Prostate gland (tissue), 2 donors: ENCODE data around the gene RAB3GAP1. TPM values are rescaled to one million over a fixed set of nuclear protein-coding genes. Genes with fewer than 3 reads are reported as not detected.

ENCODE experiments used
- DNase-seq: peaks from one replicate; pipeline ENCODE4 v3.0.0-alpha.2; 2019; ENCODE audit warnings: low spot score
- H3K27ac ChIP-seq, 2 donors: fragments of 200-600 bp; sonication (generic); 2 replicates each; pipeline ENCODE4 v1.5.1; 2017 to 2019
- H3K27me3 ChIP-seq: fragments of 200-600 bp; sonication (generic); replicated peaks from 2 replicates; pipeline ENCODE4 v1.5.1; 2019; ENCODE audit not compliant: insufficient read depth
- H3K36me3 ChIP-seq, 2 donors: fragments of 200-600 bp; sonication (generic); 1 replicate in 1 of 2; 2 replicates in 1 of 2; pipeline versions ENCODE4 v1.5.1 to v1.8.1; 2017 to 2019
- H3K4me1 ChIP-seq: fragments of 200-600 bp; sonication (generic); replicated peaks from 2 replicates; pipeline ENCODE4 v1.5.1; 2019
- H3K4me3 ChIP-seq, 2 donors: fragments of 200-600 bp; sonication (generic); 2 replicates each; pipeline ENCODE4 v1.5.1; 2017 to 2019
- H3K9me3 ChIP-seq: fragments of 200-600 bp; sonication (generic); 2 replicates; pipeline ENCODE4 v1.5.1; 2017
- CTCF ChIP-seq, 4 experiments: fragments of 200-600 bp in 2 of 4; fragments of 450-650 bp in 2 of 4; sonication (generic) in 2 of 4; IDR thresholded peaks; 1 replicate in 3 of 4; 2 replicates in 1 of 4; pipeline ENCODE4 v1.5.1; 2016 to 2019; ENCODE audit warnings: antibody characterized with exemption in 4 of 4, mild to moderate bottlenecking in 2 of 4, moderate library complexity in 2 of 4
- POLR2A ChIP-seq: fragments of 450-650 bp; IDR thresholded peaks from one replicate; pipeline ENCODE4 v1.6.1; 2016; ENCODE audit warnings: antibody characterized with exemption, mild to moderate bottlenecking
- POLR2AphosphoS5 ChIP-seq: sonication (generic); formaldehyde crosslinking; IDR thresholded peaks from one replicate; pipeline ENCODE4 v1.6.1; 2017; ENCODE audit warnings: antibody characterized with exemption
- WGBS: methylation state at CpG from one replicate; pipeline ENCODE4 v1.1.5; 2018; 5-methylcytosine and 5-hydroxymethylcytosine counted together
- intact Hi-C: fragments of 100-400 bp; cut with DNase I; formaldehyde crosslinking; loops from one replicate; pipeline ENCODE4 v1.14.2; 2022
- total RNA-seq, 2 donors: library from RNA; depleted of rRNA; stranded (reverse); fragments of >200 nt; gene quantifications; one replicate each; pipeline ENCODE4 v1.1.0, GENCODE V29; 2016

Gene RAB3GAP1
- total RNA-seq, 2 donors from 2014 or later: 43.4 to 54.6 TPM

DNA sequence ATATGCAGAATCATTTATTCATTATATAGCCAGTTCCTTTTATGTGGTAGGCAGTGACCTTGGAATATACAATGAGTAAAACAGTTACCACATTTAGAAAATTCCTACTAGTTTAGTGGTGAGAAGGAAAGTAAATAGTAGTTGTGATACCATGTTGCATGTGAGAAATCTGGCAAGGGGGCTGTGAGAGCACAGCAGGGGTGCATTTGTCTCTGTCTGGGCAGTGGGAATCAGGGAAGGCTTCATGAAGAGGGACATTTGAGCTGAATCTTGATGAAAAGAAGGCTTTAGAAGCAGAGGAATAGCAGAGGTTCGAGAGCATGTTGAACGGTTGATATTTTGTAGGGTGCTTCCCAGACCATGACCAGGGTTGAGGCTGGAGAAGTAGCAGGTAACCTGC lies 78.7 kb downstream of the RAB3GAP1 start:
- Histone ChIP-seq H3K36me3 (peaks cover 0 to 2% of the 10 kb centered on the region in 2 donors), H3K9me3 (no peaks in the 10 kb centered on the region), H3K27me3 (no peaks in the 10 kb centered on the region), H3K4me1 (no peaks in the 10 kb centered on the region), H3K4me3 (no peak overlapping the region), H3K27ac (no peak overlapping the region)
- no peak for DNase-seq
- 97% methylated on average over 2 of the region's 2 CpGs for WGBS
- TF ChIP-seq POLR2A (no peak), CTCF (IDR thresholded peaks at IDR 0.05) (no peak), POLR2AphosphoS5 (no peak)
- intact Hi-C loops: no loop called here

DNA sequence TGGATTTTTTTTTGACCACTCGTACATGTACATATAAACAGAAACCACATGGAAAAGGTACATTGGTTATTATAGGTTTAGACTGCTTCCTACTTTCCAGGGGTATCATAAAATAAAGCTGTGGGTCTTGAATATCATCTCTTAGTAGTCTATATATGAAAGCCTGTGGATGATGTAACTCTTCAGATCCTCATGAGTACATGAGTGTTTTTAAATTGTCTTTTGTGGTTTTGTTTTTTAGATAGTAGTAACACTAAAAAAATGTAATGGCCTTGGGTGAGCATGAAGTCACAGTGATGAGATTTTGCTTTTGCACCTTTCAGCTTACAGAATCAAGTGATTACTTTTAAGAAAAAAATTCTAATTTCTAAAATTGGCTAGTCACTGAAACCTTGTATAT lies 80.2 kb downstream of the RAB3GAP1 start:
- Histone ChIP-seq H3K4me1 (no peaks in the 10 kb centered on the region), H3K9me3 (no peaks in the 10 kb centered on the region), H3K27ac (no peak overlapping the region), H3K4me3 (no peak overlapping the region), H3K36me3 (peaks cover 0 to 2% of the 10 kb centered on the region in 2 donors), H3K27me3 (no peaks in the 10 kb centered on the region)
- TF ChIP-seq CTCF (IDR thresholded peaks at IDR 0.05): no peak
- TF ChIP-seq POLR2AphosphoS5: no peak
- TF ChIP-seq POLR2A: no peak
- intact Hi-C loops: no loop called here
- DNase-seq: no peak
- WGBS: 87% methylated on average over 1 of the region's 1 CpG

GRCh38 chr2:135140606-135141005 lies 88.5 kb downstream of the RAB3GAP1 start:
- Histone ChIP-seq H3K27ac (no peak overlapping the region), H3K9me3 (no peaks in the 10 kb centered on the region), H3K4me1 (no peaks in the 10 kb centered on the region), H3K36me3 (no peaks in the 10 kb centered on the region), H3K27me3 (no peaks in the 10 kb centered on the region), H3K4me3 (no peak overlapping the region)
- intact Hi-C loops: no loop called here
- DNase-seq: no peak
- TF ChIP-seq CTCF (IDR thresholded peaks at IDR 0.05) (no peak), POLR2AphosphoS5 (no peak), POLR2A (no peak)

GRCh38 chr2:135142323-135142722 lies 90.2 kb downstream of the RAB3GAP1 start:
- no peak overlapping the region for H3K4me3 ChIP-seq
- TF ChIP-seq CTCF (IDR thresholded peaks at IDR 0.05): no peak
- no peak for TF ChIP-seq POLR2AphosphoS5
- no peak for TF ChIP-seq POLR2A
- no peaks in the 10 kb centered on the region for H3K4me1 ChIP-seq
- H3K27me3 ChIP-seq: no peaks in the 10 kb centered on the region
- H3K27ac ChIP-seq: no peak overlapping the region
- intact Hi-C loops: no loop called here
- no peak for DNase-seq
- no peaks in the 10 kb centered on the region for H3K36me3 ChIP-seq
- H3K9me3 ChIP-seq: no peaks in the 10 kb centered on the region
- 98% methylated on average over 1 of the region's 1 CpG for WGBS

DNA sequence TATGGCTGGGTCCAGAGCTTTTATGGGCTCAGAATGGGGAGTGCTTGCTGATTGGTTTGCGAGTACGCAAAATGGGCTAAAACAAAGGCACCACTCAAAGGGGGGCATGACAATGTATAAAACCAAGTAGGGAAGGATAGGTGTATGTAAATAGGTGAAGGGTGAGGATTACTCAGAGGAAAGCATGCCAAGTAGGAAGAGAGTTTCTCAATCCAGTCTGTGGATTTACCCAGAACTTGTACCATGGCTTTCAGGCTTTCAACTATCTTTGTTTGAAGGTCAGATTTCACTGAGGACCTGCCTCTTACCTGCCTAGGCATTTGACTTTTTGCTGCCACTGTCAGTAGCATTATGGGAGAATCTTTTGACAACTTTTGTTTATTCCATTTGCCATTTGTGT lies 92.3 kb downstream of the RAB3GAP1 start:
- H3K36me3 ChIP-seq: no peaks in the 10 kb centered on the region
- no peaks in the 10 kb centered on the region for H3K27me3 ChIP-seq
- no peaks in the 10 kb centered on the region for H3K4me1 ChIP-seq
- WGBS: 96% methylated on average over 2 of the region's 2 CpGs
- H3K9me3 ChIP-seq: no peaks in the 10 kb centered on the region
- TF ChIP-seq CTCF (IDR thresholded peaks at IDR 0.05) (no peak), POLR2A (no peak), POLR2AphosphoS5 (no peak)
- intact Hi-C loops: no loop called here
- H3K4me3 ChIP-seq: no peak overlapping the region
- H3K27ac ChIP-seq: no peak overlapping the region
- DNase-seq: no peak
